Islet precursor cell (in vitro differentiated cells): ENCODE measurements around the gene NOTCH1.
"Not testable (repeated sequence)": the region's sequence is repeated elsewhere in the genome, so short reads cannot be mapped to it uniquely, and the experiment has no call there.

Experiments
- DNase-seq: peaks from one replicate; pipeline ENCODE4 v3.0.0-alpha.2; 2018

The NOTCH1 gene

DNA sequence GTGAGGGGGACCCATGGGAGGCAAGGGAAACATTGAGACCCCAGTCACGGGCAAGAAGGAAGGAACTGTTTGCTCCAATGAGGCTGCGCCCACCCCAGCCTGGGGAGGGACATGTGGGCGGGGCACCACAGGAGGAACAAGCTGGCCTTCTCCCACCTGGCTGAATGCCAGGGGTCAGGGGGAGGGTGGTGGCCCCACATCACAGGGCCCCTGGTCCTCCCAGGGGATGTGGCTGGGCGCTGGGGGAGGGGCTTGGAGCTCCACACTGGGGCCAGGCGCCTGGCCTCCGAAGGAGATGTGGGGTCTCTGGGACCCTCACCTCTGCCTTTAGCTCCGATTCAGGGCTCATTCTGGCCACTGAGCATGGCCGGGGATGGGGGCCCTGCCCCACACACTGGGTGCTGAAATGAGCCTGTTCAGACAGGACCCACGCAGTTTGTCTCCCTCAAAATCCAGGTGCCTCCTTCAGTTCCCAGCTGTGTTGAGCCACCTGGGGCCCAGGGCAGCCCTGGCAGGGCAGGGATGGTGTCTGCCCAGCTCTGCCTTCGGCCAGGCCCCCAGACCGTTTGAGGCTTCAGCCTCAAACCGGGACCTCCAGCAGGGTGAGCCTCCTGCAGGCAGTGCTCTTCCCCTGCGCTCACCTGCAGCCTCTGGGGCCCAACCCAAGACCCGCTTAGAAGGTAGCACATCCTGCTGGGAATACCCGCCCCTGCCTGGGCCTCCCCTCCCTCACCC is 33.2 kb upstream of the NOTCH1 start:
- DNase-seq = no peak

DNA sequence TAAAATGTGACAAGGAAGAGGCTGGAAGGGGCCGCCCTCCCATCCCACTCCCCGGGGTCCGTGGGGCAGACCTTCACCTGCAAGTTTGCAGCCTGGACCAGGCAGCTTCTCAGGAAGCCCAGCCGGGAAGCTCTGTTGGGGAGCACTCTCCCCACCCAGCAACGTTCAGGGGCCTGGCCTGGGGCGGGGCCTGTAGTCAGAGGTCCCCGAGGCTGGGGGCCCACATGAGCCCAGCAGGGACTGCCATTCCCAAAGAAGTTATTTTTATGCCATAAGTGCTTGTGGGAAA is 32.7 kb upstream of the NOTCH1 start:
- DNase-seq = no peak

DNA sequence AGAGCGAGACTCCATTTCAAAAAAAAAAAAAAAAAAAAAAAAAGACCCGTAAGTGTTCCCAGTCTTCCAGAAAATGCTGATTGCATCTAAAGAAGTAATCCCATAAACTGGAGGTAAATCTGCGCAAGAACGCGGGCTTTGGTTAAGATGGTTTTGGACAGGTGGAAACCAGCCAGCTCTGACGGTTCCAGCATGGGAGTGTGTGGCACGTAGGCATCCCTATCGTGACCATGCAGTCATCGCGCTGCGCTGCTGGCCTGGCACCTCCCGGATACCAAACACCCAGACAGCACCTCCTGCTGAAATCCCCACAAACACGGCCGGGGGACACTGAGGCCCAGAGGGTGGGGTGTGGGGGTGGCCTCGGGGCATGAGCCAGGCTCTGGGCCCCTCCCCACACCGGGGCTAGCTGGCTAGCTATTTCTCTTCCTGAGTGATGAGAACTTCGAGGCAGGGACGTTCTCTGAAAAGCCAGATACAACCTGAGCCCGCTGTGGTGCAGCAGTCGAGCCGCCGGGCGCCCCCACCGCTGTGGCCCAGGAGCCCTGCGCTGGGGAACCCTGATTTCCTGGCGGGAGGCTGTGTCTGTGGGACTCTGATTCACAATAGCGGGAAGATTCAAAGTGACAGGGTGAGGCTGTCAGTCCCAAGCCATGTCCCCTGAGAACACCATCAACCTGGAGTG is 32.2 kb upstream of the NOTCH1 start:
- no peak for DNase-seq

DNA sequence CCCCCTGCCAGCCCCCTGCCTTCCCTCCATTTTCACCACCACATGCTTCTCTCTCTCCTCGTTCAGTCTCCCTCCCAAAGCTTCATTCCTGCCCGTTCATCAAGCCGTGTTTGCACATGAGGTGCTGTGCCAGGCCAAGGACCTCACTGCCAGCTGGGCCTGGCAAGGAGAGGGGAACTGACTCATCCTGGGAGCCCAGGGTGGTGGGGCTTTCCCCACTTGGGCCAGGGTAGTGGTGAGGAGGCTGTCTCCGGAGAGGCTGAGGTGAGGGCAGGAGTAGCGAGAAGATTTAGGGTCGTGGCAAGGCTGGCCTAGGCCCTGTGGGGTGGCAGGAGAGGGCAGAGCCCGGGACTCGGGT is 30.4 kb upstream of the NOTCH1 start:
- DNase-seq = no peak

DNA sequence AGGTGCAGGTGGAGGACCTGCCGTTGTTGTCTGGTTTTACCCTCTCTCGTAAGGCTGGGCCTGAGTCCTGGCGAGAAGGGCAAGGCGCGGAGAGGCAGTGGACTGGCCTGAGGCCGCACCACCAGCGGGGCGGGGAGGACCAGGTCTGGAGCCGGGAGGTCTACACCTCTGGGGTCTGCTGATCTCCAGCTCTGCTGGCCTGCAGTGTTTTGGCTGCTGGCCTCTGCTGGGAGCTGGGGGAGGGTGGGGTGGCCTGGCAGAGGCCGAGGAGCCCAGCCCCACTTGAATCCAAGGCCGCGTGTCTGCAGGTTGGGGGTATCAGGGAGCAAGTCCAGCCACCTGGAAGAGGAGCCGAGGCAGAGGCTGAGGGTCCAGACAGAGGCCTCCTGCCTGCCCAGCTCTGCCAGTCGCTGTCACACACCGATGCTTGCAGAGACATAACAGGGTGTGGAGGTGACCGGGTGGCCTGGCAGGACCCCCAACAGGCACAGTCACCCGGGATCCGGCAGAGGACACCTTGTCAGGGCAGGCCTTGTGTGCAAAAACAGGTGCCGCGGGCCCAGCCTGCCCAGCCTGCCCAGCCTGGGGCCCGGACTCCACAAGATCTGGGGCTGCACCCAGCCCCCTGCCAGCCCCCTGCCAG is 29.9 kb upstream of the NOTCH1 start:
- no peak for DNase-seq

DNA sequence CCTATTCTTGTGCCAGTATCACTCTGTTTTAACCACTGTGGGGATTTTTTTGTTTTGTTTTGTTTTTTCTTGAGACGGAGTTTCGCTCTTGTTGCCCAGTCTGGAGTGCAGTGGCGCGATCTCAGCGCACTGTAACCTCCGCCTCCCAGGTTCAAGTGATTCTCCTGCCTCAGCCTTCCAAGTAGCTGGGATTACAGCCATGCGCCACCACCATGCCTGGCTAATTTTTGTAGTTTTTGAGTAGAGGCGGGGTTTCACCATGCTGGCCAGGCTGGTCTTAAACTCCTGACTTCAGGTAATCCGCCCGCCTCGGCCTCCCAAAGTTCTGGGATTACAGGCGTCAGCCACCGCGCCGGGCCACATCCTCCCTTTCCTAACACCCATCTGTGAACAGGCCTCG is 28.8 kb upstream of the NOTCH1 start:
- DNase-seq = not testable (repeated sequence)

DNA sequence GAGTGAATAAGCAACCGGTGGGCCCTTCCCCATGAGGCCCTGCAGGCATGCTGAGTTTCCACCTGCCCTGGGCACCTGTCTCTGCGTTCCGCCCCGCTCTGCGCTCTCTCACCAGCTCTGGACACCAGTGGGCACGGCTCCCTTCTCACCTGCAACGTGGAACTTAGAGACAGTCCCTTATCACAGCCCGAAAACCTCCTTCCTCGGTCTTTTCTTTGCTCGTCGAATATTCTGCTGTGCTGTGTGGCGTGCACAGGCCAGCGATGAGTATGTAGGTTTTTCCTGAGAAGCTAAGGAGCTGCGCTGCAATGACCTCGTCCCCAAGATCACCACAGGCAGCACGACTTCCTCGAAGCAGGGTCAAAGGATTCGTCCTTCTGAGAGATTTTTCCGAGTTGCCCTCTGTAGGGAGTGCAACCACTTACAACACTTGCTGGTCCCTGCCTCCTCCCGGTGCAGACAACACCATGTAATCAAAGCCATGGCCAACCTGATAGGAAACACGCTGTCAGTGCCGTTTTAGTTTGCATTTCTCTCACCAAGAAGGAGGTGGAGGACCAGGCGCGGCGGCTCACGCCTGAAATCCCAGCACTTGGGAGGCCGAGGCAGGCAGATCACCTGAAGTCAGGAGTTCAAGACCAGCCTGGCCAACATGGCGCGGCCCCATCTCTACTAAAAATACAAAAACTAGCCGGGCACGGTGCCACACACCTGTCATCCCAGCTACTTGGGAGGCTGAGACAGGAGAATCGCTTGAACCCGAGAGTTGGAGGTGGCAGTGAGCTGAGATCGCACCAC is 27.2 kb upstream of the NOTCH1 start:
- DNase-seq = no peak

DNA sequence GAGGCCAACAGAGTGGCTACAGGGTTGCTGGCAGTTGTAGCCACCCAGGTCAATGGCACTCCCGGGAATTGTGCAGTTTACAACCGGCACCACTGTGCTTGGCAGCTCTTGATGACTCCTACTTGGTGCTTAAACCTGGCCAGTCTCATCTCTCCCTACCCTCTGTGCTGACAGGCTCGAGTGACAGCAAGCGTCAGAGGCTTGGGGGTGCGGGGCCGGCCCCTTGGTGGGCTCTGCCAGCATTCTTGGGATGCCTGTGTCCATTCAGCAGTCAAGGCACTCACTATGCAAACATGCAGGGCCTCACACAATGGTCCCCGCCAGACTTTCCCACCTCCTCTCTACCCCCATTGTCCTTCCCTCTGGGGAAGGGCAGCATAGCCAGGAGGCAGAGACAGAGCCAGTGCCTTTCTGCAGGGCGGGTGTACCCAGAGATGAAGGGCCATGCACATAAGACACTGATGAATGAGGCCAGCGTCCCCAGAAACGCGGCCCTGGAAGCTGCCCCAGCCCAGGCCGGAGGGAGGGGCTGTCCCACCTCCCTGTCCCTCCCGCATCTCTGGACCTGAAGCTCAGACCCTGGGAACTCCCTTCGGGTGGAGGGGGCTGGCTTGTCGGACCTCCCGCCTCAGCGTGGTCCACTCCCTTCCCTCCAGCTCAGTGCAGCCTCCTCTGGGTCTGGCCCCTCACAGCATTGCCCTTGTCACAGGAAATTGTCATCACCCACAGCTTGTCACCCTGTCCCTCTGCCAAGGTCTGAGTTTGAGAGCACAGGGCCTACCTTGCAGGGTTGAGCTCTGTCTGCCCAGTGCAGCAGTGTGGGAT is 26.4 kb upstream of the NOTCH1 start:
- DNase-seq = peak; percentile 98

DNA sequence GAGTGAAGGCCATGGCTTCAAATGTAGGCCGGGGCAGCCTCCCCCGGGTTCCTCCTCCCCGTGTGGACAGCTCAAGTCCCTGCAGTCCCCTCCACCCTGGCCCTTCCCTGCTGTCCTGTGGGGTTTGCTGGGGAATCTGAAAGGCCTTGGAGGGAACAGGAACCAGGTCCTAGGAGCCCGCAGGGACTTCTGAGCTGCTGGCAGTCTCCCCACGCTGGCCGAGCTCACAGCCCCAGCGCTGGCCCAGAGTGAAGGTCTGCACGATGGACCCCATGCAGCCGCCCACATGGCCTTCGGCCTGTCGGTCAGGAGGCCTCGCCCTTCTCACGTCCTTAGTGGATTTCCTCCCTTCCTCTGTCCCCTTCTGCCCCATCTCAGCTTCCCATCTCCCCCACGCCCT is 25.7 kb upstream of the NOTCH1 start:
- DNase-seq = no peak

DNA sequence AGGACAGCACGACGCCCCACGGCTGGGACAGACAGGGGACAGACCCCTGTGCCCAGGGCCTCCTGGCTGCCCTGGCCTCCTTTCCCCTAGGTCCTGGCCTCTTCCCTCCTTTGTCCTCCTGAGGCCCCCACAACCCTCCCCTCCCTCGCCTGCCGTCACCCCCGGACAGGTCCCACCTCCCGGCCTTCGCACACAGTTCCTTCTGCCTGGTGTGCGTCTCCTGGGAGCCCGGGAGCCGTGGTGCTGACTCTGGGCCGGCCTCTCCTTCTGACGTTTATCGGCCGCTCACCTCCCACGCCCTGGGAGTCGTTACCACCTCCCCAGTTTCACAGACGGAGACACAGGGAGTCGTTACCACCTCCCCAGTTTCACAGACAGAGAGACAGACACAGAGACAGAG is 25.1 kb upstream of the NOTCH1 start:
- no peak for DNase-seq

DNA sequence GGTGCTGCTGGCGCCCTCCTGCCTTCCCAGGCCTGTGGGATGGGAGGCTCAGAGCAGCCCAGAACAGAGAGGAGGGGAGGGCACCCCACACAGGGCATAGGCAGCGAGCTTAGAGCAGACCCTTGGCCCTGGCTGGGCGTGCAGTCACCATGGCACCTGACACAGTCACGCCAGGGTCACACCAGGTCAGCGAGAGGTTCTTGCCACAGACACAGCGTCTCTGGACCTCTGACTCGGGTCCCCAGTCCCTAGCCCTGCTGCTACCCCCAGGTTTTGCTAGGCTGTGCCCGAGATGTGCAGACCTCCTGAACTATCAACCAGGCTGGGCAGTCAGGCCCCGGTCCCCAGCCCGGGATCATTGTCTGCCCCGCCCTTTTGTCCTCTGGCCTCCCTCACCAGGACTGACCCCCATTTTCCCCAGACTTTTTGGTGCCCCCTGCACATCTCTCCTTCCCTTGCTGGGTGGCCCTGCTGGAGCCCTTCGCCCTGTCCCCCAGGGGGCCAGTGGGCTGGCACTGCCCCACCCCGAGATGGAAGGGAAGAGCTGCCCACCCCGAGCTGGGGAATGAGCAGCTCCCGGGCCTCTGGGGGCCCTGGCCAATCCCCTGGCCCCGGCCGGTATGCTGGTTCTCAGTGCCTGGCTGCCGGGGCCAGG is 24.5 kb upstream of the NOTCH1 start:
- DNase-seq = no peak

DNA sequence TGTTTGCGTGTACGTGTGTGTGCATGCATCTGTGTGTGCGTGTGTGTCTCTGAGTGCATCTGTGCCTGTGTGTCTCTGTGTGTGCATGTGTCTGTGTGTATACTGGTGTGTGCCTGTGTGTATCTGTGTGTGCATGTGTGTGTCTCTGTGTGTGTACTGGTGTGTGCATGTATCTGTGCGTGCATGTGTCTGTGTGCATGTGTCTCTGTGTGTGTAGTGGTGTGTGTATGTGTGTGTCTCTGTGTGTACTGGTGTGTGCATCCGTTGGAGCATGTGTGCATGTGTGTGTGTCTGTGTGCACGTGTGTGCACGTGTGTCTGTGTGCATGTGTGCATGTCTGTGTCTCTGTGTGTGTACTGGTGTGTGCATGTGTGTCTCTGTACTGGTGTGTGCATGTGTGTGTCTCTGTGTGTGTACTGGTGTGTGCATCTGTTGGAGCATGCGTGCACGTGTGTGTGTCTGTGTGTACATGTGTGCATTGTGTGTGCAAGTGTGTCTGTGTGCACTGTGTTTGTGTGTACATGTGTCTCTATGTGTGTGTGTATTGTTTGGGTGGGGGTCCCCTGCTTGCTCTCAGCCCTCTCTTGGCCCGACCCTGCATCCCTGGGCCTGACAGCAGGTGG is 23.8 kb upstream of the NOTCH1 start:
- DNase-seq = no peak

DNA sequence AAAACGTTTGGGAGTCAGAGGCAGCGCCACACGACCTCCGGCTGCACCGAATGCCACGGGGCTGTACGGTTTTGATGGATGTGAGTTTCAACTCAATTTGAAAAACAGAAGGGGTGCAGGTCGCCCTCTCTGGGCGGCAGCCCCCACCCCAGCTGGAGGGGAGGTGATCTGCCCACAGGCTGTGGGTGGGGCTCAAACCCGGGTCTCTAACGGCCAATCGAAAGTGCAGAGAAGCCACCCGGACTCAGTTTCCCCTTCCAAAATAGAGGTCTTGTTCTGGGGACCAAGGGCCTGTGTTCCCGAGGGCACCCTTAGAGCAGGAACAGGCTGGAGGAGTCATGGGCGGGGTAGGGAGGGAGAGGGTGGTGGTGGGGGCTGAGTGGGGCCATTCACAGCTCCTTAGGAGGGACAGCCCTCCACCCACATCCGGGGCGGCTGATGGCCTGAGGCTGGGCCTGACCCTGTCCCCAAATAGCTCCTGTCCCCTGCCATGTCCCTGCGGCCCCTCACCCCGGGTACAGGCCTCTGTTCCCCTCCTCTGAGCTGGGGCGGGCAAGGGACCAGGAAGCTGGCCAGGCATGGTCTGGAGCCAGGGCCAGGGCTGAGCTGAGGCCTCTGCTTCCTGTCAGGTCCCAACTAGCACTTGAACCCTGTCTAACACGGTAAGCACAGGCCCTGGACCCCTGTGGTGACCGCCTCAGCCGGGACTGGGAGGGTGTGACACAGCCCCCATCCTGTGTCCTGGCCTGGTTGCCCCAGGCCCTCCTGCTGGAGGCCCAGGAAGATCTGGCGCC is 22.6 kb upstream of the NOTCH1 start:
- DNase-seq = no peak

DNA sequence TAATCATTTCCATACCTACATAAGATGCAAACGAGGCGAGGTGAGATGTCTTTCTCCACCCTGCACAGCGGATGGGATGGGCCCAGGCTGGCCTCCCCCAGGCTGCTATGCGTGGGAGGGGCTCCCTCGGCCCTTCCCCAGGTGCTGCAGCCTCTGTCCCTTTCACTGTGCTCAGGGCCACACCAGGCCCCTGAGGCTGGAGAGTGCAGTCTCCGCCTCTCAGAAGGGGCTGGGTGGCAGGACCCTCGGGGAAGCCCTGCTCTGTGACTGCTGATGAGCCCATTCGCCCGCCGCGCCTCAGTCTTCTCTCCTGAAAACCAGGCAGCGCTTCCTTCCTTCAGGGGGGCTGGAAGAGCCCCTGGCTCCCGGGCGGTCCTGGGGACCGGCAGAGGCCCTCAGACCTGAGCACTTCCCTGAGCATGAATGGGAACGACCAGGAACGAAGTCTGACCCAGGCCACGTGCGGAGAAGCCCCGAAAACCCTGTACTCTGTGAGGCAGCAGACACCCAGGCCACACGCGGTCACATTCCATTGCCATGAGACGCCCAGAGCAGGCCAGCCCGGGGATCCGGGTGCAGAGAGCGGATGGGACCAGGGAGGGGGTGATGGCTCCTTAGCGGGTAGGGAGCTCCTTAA is 21.9 kb upstream of the NOTCH1 start:
- DNase-seq = peak; percentile 95

DNA sequence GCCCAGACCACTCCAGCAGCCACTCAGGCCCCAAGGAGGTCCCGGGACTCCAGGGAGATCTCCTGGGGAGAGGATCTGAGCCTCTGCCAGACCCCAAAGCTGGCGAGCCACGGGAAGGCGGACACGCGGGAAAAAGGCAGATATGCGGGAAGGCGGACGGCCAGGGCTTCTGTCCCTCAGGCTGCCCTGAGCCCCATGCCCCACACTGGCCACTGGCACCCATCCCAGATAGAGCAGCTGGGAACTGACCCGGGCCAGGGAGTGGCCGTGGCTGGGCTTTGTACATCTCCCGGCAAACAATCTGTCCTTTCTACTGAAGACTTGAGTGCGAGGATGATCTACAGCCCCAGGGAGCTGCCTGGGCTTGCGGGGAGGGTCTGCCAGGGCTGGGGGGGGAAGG is 21.1 kb upstream of the NOTCH1 start:
- DNase-seq = no peak

DNA sequence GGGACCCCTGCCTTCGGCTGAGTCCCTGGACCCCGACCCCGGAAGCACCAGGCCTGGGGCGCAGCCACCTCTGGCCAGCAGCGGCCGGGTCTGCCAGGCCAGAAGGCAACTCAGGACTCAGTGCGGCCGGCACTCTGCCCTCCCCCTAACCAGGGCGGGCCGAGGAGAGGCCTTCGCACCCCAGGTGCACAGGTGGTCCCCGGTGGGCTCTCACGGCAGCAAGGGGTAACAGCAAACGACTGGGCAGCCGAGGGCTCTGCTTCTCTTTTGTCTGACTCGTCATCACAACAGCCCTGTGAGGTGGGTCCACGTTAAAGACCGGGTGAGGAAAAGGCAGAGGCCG is 20.7 kb upstream of the NOTCH1 start:
- no peak for DNase-seq

DNA sequence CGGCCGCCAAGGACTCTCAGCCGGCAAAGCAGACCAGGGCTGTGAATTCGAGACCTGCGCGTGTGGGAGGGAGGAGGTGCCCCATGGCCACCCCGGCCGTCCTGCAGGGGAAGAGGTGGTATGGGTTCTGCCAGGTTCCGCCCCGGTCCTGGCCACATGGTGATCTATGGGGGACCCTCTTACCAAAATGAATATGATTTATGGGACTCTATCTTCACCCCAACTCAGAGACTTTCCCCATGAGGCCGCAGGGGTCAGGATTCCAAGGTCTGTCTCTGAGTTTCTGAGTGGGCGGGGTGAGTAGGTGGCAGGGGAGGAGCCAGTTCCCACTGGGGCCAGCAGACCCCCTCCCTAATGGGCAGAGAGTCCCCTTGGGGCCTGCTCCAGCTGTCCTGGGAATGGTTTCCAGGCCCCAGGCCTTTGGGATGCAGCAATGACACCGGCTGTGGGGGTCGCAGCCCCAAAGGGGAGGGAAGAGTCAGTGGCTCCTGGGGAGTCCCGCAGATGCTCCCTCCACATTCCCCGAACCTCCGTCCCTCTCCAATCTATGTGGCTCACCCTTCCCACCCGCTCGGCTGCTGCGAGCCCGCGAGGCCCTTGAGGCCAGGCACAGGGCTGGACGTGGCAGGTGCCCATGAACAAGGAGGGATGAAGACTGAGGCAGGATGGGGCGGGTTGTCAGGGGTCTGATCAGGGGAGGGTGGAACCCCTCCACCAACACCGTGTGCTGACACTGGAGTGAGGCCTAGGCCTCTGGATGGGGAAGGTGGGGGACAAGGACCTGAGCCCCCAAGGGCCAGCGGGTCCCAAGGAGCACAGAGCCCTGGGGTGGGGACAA is 20.1 kb upstream of the NOTCH1 start:
- no peak for DNase-seq

DNA sequence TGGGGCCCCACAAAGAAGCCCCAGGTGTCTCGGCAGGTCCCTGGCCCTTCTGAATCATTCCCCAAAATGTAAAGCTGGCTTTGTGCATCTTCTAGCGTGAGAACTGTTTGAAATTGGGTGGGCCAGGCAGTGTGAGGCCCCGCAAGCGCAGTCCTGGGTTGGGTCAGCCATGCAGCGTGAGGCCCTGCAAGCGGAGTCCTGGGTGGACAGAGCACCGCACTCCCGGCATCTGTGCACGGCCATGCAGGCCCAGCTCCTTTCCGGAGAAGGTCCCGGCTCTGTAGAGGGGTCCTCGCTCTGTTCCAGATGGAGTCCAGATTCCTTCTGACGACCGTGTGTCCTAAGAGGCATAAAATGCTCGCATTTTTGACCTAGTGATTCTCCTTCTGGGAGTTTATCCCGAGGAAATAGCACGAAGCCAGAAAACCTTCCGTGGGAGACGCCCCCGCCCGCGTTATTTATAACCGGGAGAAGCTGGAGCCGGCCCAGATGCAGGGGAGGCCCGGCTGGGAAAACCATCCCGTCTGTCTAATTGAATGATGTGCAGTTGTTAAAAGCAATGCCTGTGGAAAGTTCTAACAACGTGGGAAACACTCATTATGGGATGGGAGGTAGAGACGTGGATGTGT is 19.4 kb upstream of the NOTCH1 start:
- DNase-seq = no peak

DNA sequence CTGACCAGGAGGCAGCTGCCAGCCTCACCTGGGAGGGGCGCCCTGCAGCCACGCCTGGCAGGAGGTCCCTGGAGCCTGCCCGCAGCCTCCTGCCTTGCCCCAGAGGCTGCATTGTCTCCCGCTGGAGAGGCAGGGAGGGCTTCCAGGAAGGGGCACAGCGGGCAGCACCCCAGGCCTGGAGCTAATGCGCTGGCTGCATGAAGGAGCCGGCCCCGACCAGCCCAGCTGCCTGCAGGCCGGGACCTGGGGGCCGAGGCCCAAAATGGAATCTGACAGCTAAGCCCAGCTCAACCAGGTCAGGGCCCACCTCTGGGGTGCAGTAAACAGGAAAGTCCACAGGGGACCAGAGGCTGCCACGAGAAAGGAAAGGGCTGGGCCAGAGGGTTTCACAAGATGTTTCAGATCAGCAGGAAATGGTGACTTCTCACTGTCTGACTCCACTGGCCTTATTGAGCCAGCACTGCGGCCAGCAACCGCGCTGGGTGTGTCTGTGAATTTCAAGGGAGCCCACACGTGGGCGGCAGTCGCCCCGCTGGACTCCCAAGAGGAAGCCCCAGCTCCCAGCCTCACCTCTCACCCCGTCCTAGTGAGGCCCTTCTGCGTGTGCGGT is 18.6 kb upstream of the NOTCH1 start:
- DNase-seq = peak; percentile 65
